HG02852 (cell line): ENCODE results near the gene CLK4.

Experiments used
- ATAC-seq: cut with Tn5 transposase; IDR thresholded peaks from one replicate; pipeline ENCODE4 v1.9.1; 2021; ENCODE audit warnings: mild to moderate bottlenecking, moderate library complexity; ENCODE audit not compliant: unreplicated experiment

CLK4 gene

GRCh38 chr5:178637356-178638074, 10.7 kb upstream of the CLK4 start:
- ATAC-seq: no peak

GRCh38 chr5:178632285-178632684, 5.4 kb upstream of the CLK4 start:
- ATAC-seq: no peak

GRCh38 chr5:178630951-178631350, 4.1 kb upstream of the CLK4 start:
- ATAC-seq: no peak

- ATAC-seq: no peak
Observed at GRCh38 chr5:178630475-178630930, 3.7 kb upstream of the CLK4 start.

GRCh38 chr5:178627259-178627598, 379 bp upstream of the CLK4 start:
- ATAC-seq: no peak

- ATAC-seq: peak; percentile 6
Observed at GRCh38 chr5:178625679-178626483, 969 bp downstream of the CLK4 start.

GRCh38 chr5:178624631-178625546, 2.0 kb downstream of the CLK4 start:
- no peak for ATAC-seq

GRCh38 chr5:178622679-178623247, 4.1 kb downstream of the CLK4 start:
- no peak for ATAC-seq

- ATAC-seq: no peak
Observed at GRCh38 chr5:178619390-178619789, 7.5 kb downstream of the CLK4 start.

- ATAC-seq: no peak
Observed at GRCh38 chr5:178612299-178612698, 14.6 kb downstream of the CLK4 start.

- no peak for ATAC-seq
Observed at GRCh38 chr5:178606269-178606668, 20.6 kb downstream of the CLK4 start.

- ATAC-seq: no peak
Observed at GRCh38 chr5:178605788-178606187, 21.1 kb downstream of the CLK4 start.

GRCh38 chr5:178602752-178603151, 24.1 kb downstream of the CLK4 start:
- no peak for ATAC-seq

- no peak for ATAC-seq
Observed at GRCh38 chr5:178595750-178596149, 31.1 kb downstream of the CLK4 start.

- ATAC-seq: no peak
Observed at GRCh38 chr5:178595150-178595549, 31.7 kb downstream of the CLK4 start.

GRCh38 chr5:178590924-178591423, 35.9 kb downstream of the CLK4 start:
- no peak for ATAC-seq

- ATAC-seq: no peak
Observed at GRCh38 chr5:178590141-178590923, 36.5 kb downstream of the CLK4 start, which contains the start of gene COL23A1. COL23A1 (minus strand) TSS chr5:178590393.

GRCh38 chr5:178589180-178590140, 37.4 kb downstream of the CLK4 start:
- no peak for ATAC-seq

GRCh38 chr5:178588769-178589168, 38.1 kb downstream of the CLK4 start:
- ATAC-seq: no peak
